HEK293T (cell line): ENCODE measurements around the gene PHETA2.
"Not testable (repeated sequence)": the region's sequence is repeated elsewhere in the genome, so short reads cannot be mapped to it uniquely, and the experiment has no call there.

Source experiments
- CTCF ChIA-PET: fragments of 350-600 bp; formaldehyde crosslinking; extraction: SDS; loops from one replicate; lab custom pipeline; 2021; ENCODE audit warnings: antibody characterized with exemption, inconsistent platforms; lab: Yijun Ruan, JAX
- POLR2A ChIA-PET: fragments of 350-600 bp; formaldehyde crosslinking; extraction: SDS; loops from one replicate; lab custom pipeline; 2020; ENCODE audit warnings: antibody characterized with exemption, inconsistent platforms; lab: Yijun Ruan, JAX
- DNase-seq: peaks from one replicate; pipeline ENCODE4 v3.0.0; 2012; ENCODE audit warnings: mixed read lengths; ENCODE audit errors: extremely low spot score
- ARNT ChIP-seq: fragments of 450-650 bp; IDR thresholded peaks from 2 replicates; pipeline ENCODE4 v1.6.1; 2017; ENCODE audit warnings: mild to moderate bottlenecking
- BHLHE40 ChIP-seq: fragments of 450-650 bp; IDR thresholded peaks from 2 replicates; pipeline ENCODE4 v1.6.1; 2016; ENCODE audit warnings: mild to moderate bottlenecking, moderate library complexity, borderline replicate concordance
- CTBP1 ChIP-seq: fragments of 450-650 bp; IDR thresholded peaks from 2 replicates; pipeline ENCODE4 v1.6.1; 2016; ENCODE audit warnings: borderline replicate concordance
- ELF4 ChIP-seq: fragments of 450-650 bp; IDR thresholded peaks from 2 replicates; pipeline ENCODE4 v1.6.1; 2017; ENCODE audit warnings: antibody characterized with exemption
- FOXA1 ChIP-seq: fragments of 450-650 bp; IDR thresholded peaks from 2 replicates; pipeline ENCODE4 v1.6.1; 2016; ENCODE audit warnings: mild to moderate bottlenecking
- FOXK2 ChIP-seq: fragments of 450-650 bp; IDR thresholded peaks from 2 replicates; pipeline ENCODE4 v1.6.1; 2016; ENCODE audit warnings: mild to moderate bottlenecking
- FOXM1 ChIP-seq: fragments of 450-650 bp; IDR thresholded peaks from 2 replicates; pipeline ENCODE4 v1.6.1; 2017; ENCODE audit warnings: mild to moderate bottlenecking, borderline replicate concordance
- L3MBTL2 ChIP-seq: fragments of 450-650 bp; conservative IDR thresholded peaks from 2 replicates; pipeline ENCODE4 v1.6.1; 2016; ENCODE audit warnings: mild to moderate bottlenecking
- LEF1 ChIP-seq: fragments of 450-650 bp; IDR thresholded peaks from 2 replicates; pipeline ENCODE4 v1.6.1; 2017; ENCODE audit warnings: mild to moderate bottlenecking, borderline replicate concordance
- NFRKB ChIP-seq: fragments of 450-650 bp; IDR thresholded peaks from 2 replicates; pipeline ENCODE4 v1.6.1; 2016; ENCODE audit warnings: mild to moderate bottlenecking, moderate library complexity
- SP1 ChIP-seq: fragments of 450-650 bp; IDR thresholded peaks from 2 replicates; pipeline ENCODE4 v1.6.1; 2017
- SUZ12 ChIP-seq: fragments of 450-650 bp; IDR thresholded peaks from 2 replicates; pipeline ENCODE4 v1.6.1; 2016; ENCODE audit warnings: mild to moderate bottlenecking
- TARDBP ChIP-seq: fragments of 450-650 bp; IDR thresholded peaks from 2 replicates; pipeline ENCODE4 v1.6.1; 2016
- ZNF384 ChIP-seq: fragments of 450-650 bp; IDR thresholded peaks from 2 replicates; pipeline ENCODE4 v1.6.1; 2016
- TF ChIP-seq, protein P1 (sequence below): fragments of 450-650 bp; IDR thresholded peaks from 2 replicates; pipeline ENCODE4 v1.6.1; 2016

PHETA2 gene

DNA sequence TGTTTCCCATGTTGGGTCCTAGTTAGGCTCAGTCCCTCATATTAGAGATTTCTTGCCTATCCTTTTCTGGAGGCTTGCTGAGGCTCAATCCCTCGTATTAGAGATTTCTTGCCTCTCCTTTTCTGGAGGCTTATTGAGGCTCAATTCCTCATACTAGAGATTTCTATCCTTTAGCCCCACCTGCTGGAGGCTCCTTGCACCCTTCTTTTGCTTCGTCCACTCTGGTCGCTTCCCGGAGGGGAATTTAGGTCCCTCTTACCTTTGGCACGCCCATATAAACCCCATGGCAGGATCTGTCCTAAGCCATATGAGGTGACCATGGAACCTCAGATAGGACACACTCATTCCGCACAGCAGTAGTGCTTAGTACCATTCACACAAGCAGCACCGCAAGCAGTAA lies 40.7 kb downstream of the PHETA2 start:
- ChIA-PET CTCF (no interaction called here), POLR2A (no interaction called here)
- DNase-seq, result peak; percentile 23
- TF ChIP-seq ZNF384 (no peak), BHLHE40 (no peak), ELF4 (no peak), NFRKB (no peak), L3MBTL2 (no peak), CTBP1 (no peak), FOXA1 (no peak), FOXK2 (no peak), ARNT (no peak), LEF1 (no peak)
- TF ChIP-seq, protein P1, sequence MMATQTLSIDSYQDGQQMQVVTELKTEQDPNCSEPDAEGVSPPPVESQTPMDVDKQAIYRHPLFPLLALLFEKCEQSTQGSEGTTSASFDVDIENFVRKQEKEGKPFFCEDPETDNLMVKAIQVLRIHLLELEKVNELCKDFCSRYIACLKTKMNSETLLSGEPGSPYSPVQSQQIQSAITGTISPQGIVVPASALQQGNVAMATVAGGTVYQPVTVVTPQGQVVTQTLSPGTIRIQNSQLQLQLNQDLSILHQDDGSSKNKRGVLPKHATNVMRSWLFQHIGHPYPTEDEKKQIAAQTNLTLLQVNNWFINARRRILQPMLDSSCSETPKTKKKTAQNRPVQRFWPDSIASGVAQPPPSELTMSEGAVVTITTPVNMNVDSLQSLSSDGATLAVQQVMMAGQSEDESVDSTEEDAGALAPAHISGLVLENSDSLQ, result no peak

DNA sequence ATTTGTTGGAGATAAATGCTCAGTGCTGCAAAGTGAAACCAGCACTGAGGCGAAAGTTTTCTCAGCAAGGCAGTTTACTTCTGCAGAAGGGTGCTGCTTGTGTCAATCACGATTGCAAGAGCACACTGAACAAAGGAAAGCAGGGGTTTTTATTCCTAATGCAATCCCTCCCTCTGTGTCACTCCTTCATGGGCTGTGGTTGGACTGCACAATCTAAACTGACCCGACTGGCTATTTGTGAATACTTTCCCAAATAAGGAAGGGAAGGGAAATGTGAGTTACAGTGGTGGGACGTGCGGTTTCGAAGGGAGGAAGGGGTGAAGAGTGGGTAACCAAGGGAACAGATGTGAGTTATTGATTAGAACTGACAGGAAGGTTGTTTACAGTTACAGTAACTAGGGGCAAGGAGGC lies 41.4 kb downstream of the PHETA2 start:
- POLR2A ChIA-PET, DNase-seq, CTCF ChIA-PET: not testable (repeated sequence)

DNA sequence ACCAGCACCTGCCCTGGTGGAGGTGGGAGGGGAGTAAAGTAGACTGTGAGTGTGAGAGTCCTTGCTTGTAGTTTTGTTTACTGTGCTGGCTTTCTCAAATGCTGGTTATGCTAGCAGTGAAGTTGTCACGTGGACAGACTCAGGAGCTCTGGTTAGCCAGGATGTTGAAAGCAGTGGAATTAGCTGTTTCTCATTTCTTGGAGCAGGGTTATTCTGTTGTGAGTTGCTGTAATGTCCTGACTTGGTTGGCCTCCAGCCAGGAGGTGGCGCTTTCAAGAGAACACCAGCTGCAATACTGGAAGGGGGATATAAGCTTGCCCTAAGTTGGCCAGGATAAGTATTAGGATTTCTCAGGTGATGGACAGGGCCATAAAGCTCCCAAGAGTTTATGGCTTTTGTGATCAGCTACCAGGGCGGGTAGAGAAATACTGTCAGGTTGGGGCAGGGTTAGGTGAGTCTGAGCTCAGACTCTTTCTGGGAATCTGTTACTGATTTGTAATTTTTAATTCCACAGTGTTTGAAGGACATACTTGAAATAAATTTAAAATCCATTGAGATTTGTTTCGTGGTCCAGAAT lies 42.9 kb downstream of the PHETA2 start:
- no peak for DNase-seq
- ChIA-PET POLR2A (interaction anchor here (0.6 kb wide), 1 partner anchor 52 kb away, joined by 3 read pairs; no protein-coding TSS in a partner anchor), CTCF (interaction anchor here (0.5 to 1.1 kb wide), 4 partner anchors 133 to 322 kb away, joined by 3 read pairs; partner anchors contain the start of gene CENPM)
- TF ChIP-seq SP1 (no peak), ELF4 (no peak)
- TF ChIP-seq, protein P1, result peak; percentile 15; the same call in 1 of the 2 replicates

DNA sequence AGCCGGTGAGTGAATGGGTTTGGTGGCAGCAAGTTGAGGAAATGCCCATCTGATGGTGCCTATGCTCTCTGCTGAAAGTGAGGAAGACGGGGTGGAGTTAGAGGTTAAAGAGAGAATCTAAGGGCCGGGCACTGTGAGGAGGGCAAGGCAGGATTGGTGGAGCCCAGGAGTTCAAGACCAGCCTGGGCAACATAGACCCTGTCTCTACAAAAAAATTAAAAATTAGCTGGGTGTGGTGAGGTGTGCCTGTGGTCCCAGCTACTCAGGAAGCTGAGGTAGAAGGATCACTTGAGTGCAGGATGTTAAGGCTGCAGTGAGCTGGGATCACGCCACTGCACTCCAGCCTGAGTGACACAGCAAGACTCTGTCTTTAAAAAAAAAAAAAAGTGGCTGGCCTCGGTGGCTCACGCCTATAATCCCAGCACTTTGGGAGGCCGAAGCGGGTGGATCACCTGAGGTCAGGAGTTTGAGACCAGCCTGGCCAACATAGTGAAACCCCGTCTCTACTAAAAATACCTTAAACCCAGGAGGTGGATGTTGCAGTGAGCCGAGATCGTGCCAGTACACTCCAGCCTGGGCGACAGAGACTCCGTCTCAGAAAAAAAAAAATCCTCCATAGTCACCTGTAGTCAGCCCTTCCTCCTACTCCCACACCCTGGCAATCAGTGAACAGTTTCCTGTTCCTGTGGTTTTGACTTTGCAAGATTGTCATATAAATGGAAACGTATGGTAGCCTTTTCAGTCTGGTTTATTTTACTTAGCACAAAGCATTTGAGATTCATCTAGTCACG lies 46.4 kb downstream of the PHETA2 start:
- POLR2A ChIA-PET, DNase-seq: not testable (repeated sequence)
- CTCF ChIA-PET, result interaction anchor here (0.5 kb wide), 1 partner anchor 1641 kb away, joined by 4 read pairs; no protein-coding TSS in a partner anchor

DNA sequence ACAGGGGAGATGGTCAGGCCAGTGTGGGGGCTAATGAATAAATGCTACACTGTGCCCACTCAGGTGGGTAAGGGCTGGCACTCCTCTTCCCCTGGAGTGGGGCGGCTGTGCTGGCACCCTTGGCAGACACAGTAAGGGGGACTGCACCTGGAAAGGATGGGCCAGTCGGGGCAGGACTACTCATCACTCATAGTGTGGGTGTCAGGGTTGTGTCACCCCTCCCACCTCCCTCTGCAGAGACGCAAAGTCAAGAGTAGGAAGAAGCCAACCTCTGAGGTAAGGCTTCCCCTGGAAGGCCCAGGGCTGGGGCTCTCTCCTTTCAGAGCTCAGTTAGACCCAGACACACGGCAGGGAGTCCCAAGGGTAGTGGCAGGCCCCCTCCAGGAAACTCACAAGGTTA lies 49.5 kb downstream of the PHETA2 start:
- CTCF ChIA-PET, POLR2A ChIA-PET, DNase-seq: not testable (repeated sequence)

DNA sequence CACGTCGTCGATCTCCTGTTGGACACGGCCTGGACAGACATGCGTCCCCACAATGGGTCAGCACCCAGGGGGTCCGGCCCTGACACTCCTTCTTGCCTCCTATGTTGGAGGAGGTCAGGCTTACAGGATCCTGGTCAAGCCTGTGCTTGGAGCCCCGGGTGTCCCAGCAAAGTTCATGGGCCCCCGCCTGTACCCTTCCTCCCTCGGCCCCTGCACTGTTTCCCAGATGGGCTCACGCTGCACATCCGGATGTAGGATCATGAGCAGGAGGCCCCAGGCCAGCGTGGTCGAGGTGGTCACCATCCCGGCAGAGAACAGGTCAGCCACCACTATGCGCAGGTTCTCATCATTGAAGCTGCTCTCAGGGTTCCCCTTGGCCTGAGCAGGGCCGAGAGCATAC lies 53.6 kb downstream of the PHETA2 start:
- TF ChIP-seq ZNF384 (no peak), FOXM1 (no peak), TARDBP (no peak), SUZ12 (no peak), FOXA1 (no peak), NFRKB (no peak), ARNT (no peak), LEF1 (no peak)
- TF ChIP-seq, protein P1, result no peak
- ChIA-PET CTCF (no interaction called here), POLR2A (no interaction called here)
- no peak for DNase-seq

DNA sequence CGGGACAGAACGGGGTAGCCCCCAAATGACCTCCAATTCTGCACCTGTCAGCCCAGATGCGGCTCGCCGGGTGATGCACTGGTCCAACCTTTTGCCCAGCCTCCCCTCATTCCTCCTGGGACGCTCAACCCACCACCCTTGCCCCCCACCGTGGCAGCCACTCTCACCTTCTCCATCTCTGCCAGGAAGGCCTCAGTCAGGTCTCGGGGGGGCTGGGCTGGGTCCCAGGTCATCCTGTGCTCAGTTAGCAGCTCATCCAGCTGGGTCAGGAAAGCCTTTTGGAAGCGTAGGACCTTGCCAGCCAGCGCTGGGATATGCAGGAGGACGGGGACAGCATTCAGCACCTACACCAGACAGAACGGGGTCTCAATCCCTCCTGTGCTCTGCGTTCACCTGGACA lies 54.0 kb downstream of the PHETA2 start:
- DNase-seq, POLR2A ChIA-PET, CTCF ChIA-PET: not testable (repeated sequence)
